Stimulated activated naive B cell treated with anti-CD40 and anti-IgM and Interleukin-4, amounts not matched to agents 10 μg/mL and 1 μg/mL and 100 μg/mL, for 72 hours (primary cell): ENCODE results near the gene CYP2J2.

ENCODE experiments used
- ATAC-seq, 2 donors: fragments of 150-1000 bp; cut with Tn5 transposase; replicated peaks; 2 replicates each; pipeline ENCODE4 v1.10.0; 2021; ENCODE audit warnings: moderate library complexity in 1 of 2
- DNase-seq: peaks from one replicate; pipeline ENCODE4 v3.0.0; 2021
- H3K27ac Mint-ChIP-seq: one replicate; pipeline ENCODE4 v1.8.0; 2022; ENCODE audit warnings: mild to moderate bottlenecking, mixed read lengths
- H3K27me3 Mint-ChIP-seq, 2 donors: one replicate each; pipeline ENCODE4 v1.8.0; 2022; ENCODE audit warnings: mixed read lengths in 2 of 2
- H3K36me3 Mint-ChIP-seq, 2 donors: one replicate each; pipeline ENCODE4 v1.8.0; 2022; ENCODE audit warnings: mixed read lengths in 2 of 2, mild to moderate bottlenecking in 1 of 2
- H3K4me1 Mint-ChIP-seq, 2 donors: one replicate each; pipeline ENCODE4 v1.8.0; 2022; ENCODE audit warnings: mixed read lengths in 2 of 2, mild to moderate bottlenecking in 1 of 2
- H3K4me3 Mint-ChIP-seq, 2 donors: one replicate each; pipeline ENCODE4 v1.8.0; 2022; ENCODE audit warnings: mild to moderate bottlenecking in 2 of 2, mixed read lengths in 2 of 2, moderate library complexity in 1 of 2
- H3K9me3 Mint-ChIP-seq, 2 donors: one replicate each; pipeline ENCODE4 v1.8.0; 2022; ENCODE audit warnings: mixed read lengths in 2 of 2, mild to moderate bottlenecking in 1 of 2

CYP2J2 gene

DNA sequence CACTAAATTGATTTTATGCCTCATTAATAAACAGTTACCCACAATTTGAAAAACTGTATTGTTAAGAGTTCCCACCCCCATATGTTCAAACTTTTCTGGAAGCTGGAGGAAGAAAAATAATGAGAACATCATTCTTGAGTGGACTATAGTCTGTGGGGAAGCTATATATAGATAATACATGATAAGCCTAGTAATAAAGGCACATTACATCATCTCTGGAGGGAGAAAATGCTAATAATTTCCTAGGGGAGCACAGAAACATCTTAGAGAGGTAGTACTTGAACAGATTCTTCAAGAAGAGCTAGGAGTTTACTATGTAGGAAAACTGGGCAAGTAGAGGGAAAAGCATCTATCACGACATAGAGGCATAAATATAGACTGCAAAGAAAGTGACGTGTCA is 19.6 kb downstream of the CYP2J2 start:
- Mint-ChIP-seq H3K9me3 (no peaks in the 10 kb centered on the region), H3K27ac (no peak overlapping the region), H3K4me1 (peaks cover 3 to 5% of the 10 kb centered on the region in 2 donors), H3K36me3 (no peaks in the 10 kb centered on the region), H3K27me3 (peaks cover 0 to 2% of the 10 kb centered on the region in 2 donors), H3K4me3 (no peak overlapping the region)
- DNase-seq (no peak), ATAC-seq (no peak)

DNA sequence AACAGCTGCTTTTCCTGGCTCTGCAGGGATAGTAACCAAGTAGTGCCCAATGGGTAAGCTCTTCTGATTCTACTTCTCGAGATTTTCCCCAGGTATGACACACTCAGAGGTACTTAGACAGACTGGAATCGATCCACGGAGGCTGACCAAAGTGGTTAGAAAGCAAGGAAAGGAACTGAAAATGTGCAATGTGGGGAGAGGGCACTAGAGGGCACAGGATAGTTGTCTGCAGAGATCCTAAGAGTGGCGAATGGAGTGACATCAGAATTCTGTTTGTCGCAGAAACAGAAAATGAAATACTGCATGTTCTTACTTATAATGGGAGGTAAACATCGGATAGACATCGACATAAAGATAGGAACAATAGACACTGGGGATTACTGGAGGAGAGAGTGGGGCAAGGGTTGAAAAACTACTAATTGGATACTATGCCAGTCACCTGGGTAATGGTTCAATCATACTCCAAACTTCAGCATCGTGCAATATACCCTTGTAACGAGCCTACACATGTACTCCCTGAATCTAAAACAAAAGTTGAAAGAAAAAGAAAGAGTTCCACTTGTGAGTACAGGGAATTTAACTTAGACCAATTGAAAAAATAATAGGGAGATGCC is 23.3 kb downstream of the CYP2J2 start:
- DNase-seq (no peak), ATAC-seq (peak; percentile 57 to 74)
- Mint-ChIP-seq H3K9me3 (no peaks in the 10 kb centered on the region), H3K36me3 (peaks cover 0 to 3% of the 10 kb centered on the region in 2 donors), H3K4me1 (peaks cover 3 to 5% of the 10 kb centered on the region in 2 donors), H3K27me3 (peaks cover 0 to 7% of the 10 kb centered on the region in 2 donors), H3K4me3 (no peak overlapping the region), H3K27ac (no peak overlapping the region)

DNA sequence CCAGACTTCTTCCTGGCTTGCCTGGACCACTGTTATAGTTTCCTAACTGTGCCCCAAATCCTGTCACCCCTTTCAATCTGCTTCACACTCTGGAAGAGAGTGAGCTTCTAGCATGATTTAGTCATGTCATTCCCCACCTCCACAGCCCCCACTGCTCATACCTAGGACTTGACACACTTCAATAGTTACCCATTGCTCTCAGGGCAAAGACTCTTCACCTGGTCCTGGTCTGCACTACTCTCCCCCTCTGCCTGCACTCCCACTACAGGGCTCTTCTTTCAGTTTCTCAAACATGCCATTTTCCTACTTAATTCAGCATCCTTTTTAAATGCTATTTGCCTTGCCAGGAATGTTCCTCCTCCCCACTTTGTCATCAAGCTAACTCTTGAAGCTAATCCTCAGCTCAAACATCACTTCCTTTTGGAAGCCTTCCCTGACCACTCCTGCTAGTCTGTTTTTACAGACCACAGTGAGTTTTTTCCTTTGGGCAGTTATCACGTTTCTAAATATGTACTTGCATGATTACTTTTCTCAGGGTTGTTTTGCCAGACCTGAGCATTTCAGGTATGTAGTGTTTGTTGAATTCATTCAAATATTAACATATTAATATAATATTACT is 24.7 kb downstream of the CYP2J2 start:
- Mint-ChIP-seq H3K27me3 (peaks cover 0 to 7% of the 10 kb centered on the region in 2 donors), H3K4me1 (peaks cover 3 to 5% of the 10 kb centered on the region in 2 donors), H3K4me3 (no peak overlapping the region), H3K36me3 (peaks cover 0 to 3% of the 10 kb centered on the region in 2 donors), H3K27ac (no peak overlapping the region), H3K9me3 (no peaks in the 10 kb centered on the region)
- DNase-seq (no peak), ATAC-seq (no peak)

DNA sequence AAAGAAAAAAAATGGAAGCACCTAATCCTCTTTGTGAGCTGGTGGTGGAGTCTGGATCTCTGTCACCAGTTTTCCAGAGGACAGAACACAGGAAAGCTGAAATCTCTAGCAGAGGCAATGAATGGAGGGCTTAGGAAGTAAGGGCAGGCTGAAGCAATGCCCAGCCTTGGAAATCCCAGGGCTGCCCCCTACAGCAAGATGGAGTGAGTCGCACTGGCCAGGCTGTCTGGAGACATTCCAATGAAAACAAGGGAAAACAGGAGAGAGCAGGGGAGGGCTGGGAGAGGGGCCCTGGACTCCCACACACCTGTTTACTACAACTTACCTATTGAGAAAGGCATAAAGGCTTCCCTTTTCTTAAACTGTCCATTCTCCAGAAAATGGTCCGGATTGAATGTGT is 25.9 kb downstream of the CYP2J2 start:
- no peak overlapping the region for H3K27ac Mint-ChIP-seq
- H3K4me1 Mint-ChIP-seq, result peaks cover 3 to 5% of the 10 kb centered on the region in 2 donors
- H3K4me3 Mint-ChIP-seq, result no peak overlapping the region
- H3K9me3 Mint-ChIP-seq, result no peaks in the 10 kb centered on the region
- peaks cover 0 to 7% of the 10 kb centered on the region in 2 donors for H3K27me3 Mint-ChIP-seq
- ATAC-seq, result no peak
- DNase-seq, result no peak
- H3K36me3 Mint-ChIP-seq, result peaks cover 0 to 3% of the 10 kb centered on the region in 2 donors

DNA sequence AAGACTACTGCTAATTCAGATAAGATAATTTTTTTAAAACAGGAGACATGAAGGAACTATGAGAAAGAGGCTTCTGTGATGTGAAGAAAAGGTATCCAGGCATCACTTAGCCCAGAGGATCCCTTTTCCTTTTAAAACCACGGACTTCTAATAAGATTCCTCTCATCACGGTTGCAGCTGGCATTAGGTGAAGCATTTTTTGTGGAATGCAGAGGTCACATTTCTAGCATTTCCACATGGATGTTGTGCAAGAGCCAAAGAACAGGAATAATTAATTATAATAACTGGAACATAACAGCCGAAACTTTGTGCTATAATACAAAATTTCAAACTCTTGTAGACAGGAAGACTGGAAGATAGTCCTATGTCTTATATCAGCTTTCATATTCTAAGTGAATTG is 27.6 kb downstream of the CYP2J2 start:
- H3K9me3 Mint-ChIP-seq, result no peaks in the 10 kb centered on the region
- DNase-seq (no peak), ATAC-seq (no peak)
- peaks cover 0 to 3% of the 10 kb centered on the region in 2 donors for H3K36me3 Mint-ChIP-seq
- peaks cover 3 to 5% of the 10 kb centered on the region in 2 donors for H3K4me1 Mint-ChIP-seq
- H3K4me3 Mint-ChIP-seq, result no peak overlapping the region
- no peak overlapping the region for H3K27ac Mint-ChIP-seq
- H3K27me3 Mint-ChIP-seq, result peaks cover 0 to 7% of the 10 kb centered on the region in 2 donors

DNA sequence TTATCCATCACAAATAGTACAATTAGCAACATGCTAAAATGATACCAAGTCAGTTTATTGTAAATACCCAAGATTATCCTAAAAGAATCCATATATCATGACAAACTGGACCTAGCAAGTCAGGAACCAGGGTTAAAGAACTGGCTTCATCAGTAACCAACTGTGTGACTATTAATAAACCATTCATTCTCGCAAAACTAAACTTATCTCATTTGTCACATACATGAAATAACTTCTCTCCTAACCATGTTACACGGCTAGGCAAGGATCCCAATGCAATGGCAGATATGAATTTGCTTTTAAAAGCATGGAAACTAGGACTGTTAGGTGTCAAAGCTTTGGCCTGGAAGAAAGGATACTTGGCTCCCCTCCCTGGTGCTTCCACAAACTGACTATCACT is 29.4 kb downstream of the CYP2J2 start:
- H3K4me3 Mint-ChIP-seq, result no peak overlapping the region
- H3K4me1 Mint-ChIP-seq, result no peaks in the 10 kb centered on the region
- H3K9me3 Mint-ChIP-seq, result no peaks in the 10 kb centered on the region
- H3K36me3 Mint-ChIP-seq, result peaks cover 0 to 3% of the 10 kb centered on the region in 2 donors
- no peak for DNase-seq
- no peak for ATAC-seq
- no peak overlapping the region for H3K27ac Mint-ChIP-seq
- peaks cover 0 to 7% of the 10 kb centered on the region in 2 donors for H3K27me3 Mint-ChIP-seq

DNA sequence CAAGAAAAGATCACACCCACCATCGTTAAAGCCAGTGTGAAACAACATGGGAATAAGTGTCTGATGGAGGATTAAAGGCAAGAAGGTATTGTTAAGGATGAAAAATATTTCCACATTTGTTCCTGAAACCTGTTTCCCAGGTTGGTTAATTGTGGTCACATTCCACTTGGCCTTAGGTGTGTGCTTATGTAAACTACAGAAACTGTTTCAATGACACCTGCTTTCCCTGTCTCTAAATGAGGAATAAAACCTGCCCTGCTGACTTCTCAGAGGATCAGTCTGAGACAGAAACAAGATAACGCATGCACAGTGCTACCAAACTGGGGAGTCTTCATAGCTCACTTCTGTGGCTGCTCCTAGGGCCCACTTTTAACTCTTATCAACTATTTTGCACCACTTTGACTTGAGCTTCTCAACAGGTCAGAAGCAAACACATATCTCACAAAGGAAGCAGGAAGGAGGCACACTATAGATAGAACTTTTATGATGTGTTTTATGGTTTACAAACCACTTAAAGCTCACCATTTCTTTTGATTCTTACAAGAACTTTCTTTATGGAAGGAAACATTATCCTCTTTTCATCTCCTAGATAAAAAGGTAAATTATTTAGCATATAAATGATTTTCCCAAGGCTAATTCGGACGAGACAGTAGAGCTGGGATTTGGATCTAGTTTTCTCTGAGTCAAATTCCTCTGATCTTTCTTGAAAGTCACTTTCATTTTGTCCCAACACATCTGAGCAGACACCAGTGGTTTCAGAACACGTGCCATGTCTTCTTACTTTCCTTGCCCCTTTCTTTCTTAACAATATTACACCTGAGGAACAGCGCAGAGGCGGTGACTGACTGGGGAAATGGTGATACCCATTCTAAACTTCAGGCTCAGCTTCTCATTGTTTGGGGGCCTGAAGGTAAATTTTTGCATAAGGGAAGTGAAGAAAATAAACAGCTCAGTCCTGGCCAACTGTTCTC is 33.4 kb downstream of the CYP2J2 start:
- H3K9me3 Mint-ChIP-seq, result peaks cover 10 to 13% of the 10 kb centered on the region in 2 donors
- H3K27ac Mint-ChIP-seq, result no peak overlapping the region
- H3K4me1 Mint-ChIP-seq, result no peaks in the 10 kb centered on the region
- DNase-seq (no peak), ATAC-seq (no peak)
- peaks cover 0 to 5% of the 10 kb centered on the region in 2 donors for H3K36me3 Mint-ChIP-seq
- H3K4me3 Mint-ChIP-seq, result no peak overlapping the region
- H3K27me3 Mint-ChIP-seq, result peaks cover 0 to 7% of the 10 kb centered on the region in 2 donors

DNA sequence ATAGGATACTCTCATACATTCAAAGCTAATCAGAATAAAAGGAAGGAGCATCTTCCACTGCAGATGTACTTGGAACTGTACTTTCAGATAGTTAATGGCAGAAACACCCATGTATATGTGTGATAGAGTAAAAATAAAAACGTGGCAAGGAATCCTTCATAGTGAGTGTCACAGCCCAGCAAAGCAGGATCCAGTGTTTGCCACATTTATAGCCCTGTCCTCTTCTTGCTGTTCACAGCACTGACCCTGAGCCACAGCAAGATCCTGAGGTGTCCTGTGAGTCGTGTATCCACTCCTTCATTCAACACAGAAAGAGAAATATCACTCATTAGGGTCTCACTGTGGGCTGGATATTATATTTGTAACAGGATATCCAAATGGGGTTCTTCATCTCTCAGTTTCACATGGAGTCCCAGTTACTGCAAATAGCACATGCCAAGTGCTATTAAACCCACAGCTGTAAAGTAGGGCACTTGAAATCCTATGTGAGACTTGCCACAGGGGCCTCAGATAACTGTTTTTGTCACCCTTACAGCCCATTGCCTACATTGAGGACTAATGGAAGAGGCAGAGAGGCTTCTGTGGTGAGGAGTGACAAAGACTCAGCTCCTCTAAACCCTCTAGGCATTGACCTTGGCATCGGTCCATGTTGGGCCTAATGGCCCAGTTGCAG is 41.3 kb downstream of the CYP2J2 start:
- Mint-ChIP-seq H3K27me3 (peaks cover 7 to 24% of the 10 kb centered on the region in 2 donors), H3K27ac (no peak overlapping the region), H3K4me3 (no peak overlapping the region), H3K36me3 (peaks cover 0 to 3% of the 10 kb centered on the region in 2 donors), H3K9me3 (peaks cover 8 to 10% of the 10 kb centered on the region in 2 donors), H3K4me1 (no peaks in the 10 kb centered on the region)
- no peak for DNase-seq
- ATAC-seq, result no peak

DNA sequence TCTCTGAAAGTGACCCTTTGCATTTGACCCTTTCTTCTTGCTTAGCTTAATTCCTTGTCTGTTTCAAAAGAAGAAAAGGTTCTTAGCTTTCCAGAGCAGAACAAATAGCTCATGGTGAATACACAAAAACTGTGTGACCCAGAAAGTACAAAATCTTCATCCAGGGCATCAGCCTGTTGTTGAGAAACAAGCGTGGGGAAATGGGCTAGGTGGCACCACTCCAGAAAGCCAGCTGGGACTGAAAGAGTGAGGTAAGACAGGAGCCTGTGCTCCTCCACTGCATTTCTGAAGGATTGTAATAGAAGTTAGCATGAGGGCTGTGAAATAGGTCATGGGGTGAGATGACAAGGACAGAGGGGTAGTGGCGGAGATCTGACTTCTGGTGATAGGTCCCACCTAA is 45.8 kb downstream of the CYP2J2 start:
- Mint-ChIP-seq H3K4me3 (no peak overlapping the region), H3K27me3 (peaks cover under 1 to 8% of the 10 kb centered on the region in 2 donors), H3K27ac (no peak overlapping the region), H3K4me1 (no peaks in the 10 kb centered on the region), H3K36me3 (peaks cover 5 to 8% of the 10 kb centered on the region in 2 donors), H3K9me3 (peaks cover 4 to 6% of the 10 kb centered on the region in 2 donors)
- DNase-seq (no peak), ATAC-seq (no peak)

DNA sequence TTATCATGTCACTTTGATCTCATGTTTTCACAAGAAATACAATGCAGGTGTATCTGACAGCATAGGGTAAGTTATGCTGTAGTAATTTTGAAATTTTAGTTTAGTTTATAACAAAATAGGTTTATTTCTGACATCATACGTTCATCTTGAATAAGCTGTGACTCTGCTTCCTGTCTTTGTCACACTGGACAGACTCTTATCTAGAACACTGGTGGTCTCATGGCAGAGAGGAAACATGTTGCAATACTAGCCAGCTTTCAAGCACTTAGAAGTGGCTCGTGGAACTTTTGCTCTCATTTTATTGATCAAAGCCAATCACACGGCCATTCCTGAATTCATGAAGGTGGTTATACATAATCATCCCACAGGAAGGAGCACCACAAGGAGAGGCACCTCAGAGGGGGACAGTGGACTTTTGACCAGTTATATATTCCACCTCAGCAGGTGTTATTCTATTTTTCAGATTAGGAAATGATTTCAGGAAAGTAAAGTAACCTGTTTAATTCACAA is 46.5 kb downstream of the CYP2J2 start:
- H3K9me3 Mint-ChIP-seq, result peaks cover 4 to 6% of the 10 kb centered on the region in 2 donors
- no peaks in the 10 kb centered on the region for H3K4me1 Mint-ChIP-seq
- H3K4me3 Mint-ChIP-seq, result no peak overlapping the region
- H3K27me3 Mint-ChIP-seq, result peaks cover 0 to 8% of the 10 kb centered on the region in 2 donors
- peaks cover 5 to 8% of the 10 kb centered on the region in 2 donors for H3K36me3 Mint-ChIP-seq
- no peak overlapping the region for H3K27ac Mint-ChIP-seq
- no peak for DNase-seq
- ATAC-seq, result no peak

DNA sequence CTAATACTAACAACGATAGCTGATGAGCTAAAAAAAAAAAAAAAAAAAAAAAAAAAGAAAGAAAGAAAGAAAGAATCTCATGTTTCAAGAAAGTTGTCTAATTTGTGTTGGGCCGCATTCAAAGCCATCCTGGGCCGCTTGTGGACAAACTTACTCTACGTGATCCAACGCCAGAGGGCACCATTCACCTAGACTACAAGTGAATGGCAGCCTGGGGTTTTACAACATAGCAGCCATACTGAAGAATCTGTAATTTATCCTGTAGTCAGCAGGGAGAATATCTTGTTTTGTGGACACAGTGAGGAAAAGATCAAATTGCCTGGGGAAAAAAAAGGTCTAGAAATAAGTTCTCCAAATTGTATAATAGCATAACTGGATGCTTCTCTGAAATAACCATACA is 47.0 kb downstream of the CYP2J2 start:
- Mint-ChIP-seq H3K4me3 (no peak overlapping the region), H3K27ac (no peak overlapping the region), H3K4me1 (no peaks in the 10 kb centered on the region), H3K27me3 (peaks cover 0 to 8% of the 10 kb centered on the region in 2 donors), H3K36me3 (peaks cover 5 to 8% of the 10 kb centered on the region in 2 donors), H3K9me3 (peaks cover 4 to 6% of the 10 kb centered on the region in 2 donors)
- peak; percentile 1 for DNase-seq
- ATAC-seq, result peak; percentile 39 to 61

DNA sequence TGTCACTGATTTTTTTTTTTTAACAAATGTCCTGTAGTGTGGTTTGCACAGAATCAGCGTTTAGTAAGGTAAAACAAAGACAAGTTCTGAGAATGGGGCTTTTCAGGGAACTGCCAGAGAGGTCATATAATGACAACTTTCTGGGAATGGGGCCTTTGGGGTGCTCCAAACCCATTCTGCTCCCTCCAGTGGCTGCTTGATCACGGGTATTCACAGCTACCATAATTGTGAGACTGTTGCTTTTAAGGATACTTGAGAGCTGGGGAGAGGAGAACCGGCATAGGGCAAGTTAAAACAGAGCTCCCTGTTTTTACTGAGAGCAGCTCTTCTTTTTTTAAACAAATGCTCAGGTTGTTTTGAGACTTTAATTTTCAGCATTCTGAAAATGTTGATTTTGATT is 48.2 kb downstream of the CYP2J2 start:
- DNase-seq (no peak), ATAC-seq (no peak)
- peaks cover 8 to 10% of the 10 kb centered on the region in 2 donors for H3K36me3 Mint-ChIP-seq
- no peaks in the 10 kb centered on the region for H3K4me1 Mint-ChIP-seq
- peaks cover 4 to 6% of the 10 kb centered on the region in 2 donors for H3K9me3 Mint-ChIP-seq
- no peak overlapping the region for H3K27ac Mint-ChIP-seq
- H3K4me3 Mint-ChIP-seq, result no peak overlapping the region
- H3K27me3 Mint-ChIP-seq, result peaks cover 0 to 8% of the 10 kb centered on the region in 2 donors

DNA sequence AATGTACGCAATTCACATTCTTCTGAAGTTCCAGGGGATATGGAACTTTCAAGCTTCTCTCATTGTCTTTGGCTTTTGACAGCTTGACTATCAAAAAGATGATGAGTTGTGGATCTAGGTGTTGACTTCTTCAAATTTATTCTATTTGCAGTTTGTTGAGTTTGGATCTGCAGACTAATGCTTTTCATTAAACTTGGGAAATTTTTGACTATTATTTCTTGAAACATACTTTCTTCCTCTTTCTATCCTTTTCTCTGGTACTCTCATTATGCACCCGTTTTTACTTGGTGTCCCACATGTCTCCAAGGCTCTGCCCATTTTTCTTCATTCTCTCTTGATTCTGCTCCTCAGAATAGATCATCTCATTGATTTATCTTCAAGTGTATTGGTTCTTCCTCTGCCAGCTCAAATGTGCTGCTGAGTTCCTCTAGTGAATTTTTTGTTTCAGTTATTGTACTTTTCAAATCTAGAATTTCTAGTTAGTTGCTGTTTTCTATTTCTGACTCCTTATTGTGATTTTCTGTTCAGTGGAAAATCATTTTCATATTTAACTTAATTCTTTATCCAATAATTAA is 49.4 kb downstream of the CYP2J2 start:
- H3K27ac Mint-ChIP-seq, result no peak overlapping the region
- ATAC-seq (no peak), DNase-seq (no peak)
- H3K27me3 Mint-ChIP-seq, result no peaks in the 10 kb centered on the region
- H3K36me3 Mint-ChIP-seq, result peaks cover 8 to 10% of the 10 kb centered on the region in 2 donors
- H3K4me3 Mint-ChIP-seq, result no peak overlapping the region
- H3K4me1 Mint-ChIP-seq, result no peaks in the 10 kb centered on the region
- peaks cover 4 to 6% of the 10 kb centered on the region in 2 donors for H3K9me3 Mint-ChIP-seq
